IMR-90 (cell line): Measurements from ENCODE around the gene DMXL2. TPM values are rescaled to one million over a fixed set of nuclear protein-coding genes. Genes with fewer than 3 reads are reported as not detected.
A peak's percentile ranks its signal among the peaks of the same experiment; 100 is the strongest.

Experiments used
- ATAC-seq: fragments of 200-7000 bp; cut with Tn5 transposase; 2 replicates; pipeline ENCODE4 v1.9.1; 2020; ENCODE audit warnings: low read depth, mild to moderate bottlenecking, moderate library complexity
- BruUV-seq: library from RNA; stranded (reverse); fragments of 400-500 nt; replicated peaks from 2 replicates; lab custom pipeline; 2021; lab: Mats Ljungman, UMichigan
- CTCF ChIA-PET: fragments of 300-600 bp; formaldehyde crosslinking; extraction: SDS; loops from one replicate; lab custom pipeline; 2021; ENCODE audit warnings: antibody characterized with exemption; lab: Yijun Ruan, JAX
- POLR2A ChIA-PET: fragments of 300-600 bp; sonication (Branson Sonifier 250); formaldehyde crosslinking; loops from one replicate; lab custom pipeline; 2022; ENCODE audit warnings: antibody characterized with exemption; ENCODE audit not compliant: unreplicated experiment; lab: Charles Lee
- DNase-seq: peaks from one replicate; pipeline ENCODE4 v3.0.0; 2013
- H2AFZ ChIP-seq: replicated peaks from 2 replicates; pipeline ENCODE3; 2013; ENCODE audit warnings: low read length, mild to moderate bottlenecking; ENCODE audit not compliant: poor library complexity
- H2AK5ac ChIP-seq: 2 replicates; pipeline ENCODE4 v1.6.1; 2013; ENCODE audit warnings: low read depth, low read length, inconsistent platforms
- H2AK9ac ChIP-seq: replicated peaks from 2 replicates; pipeline ENCODE3; 2013; ENCODE audit warnings: mild to moderate bottlenecking, low read depth, low read length, moderate library complexity; ENCODE audit not compliant: poor library complexity
- H2BK120ac ChIP-seq: 2 replicates; pipeline ENCODE4 v1.6.1; 2013; ENCODE audit warnings: low read depth, low read length, inconsistent platforms
- H2BK15ac ChIP-seq: 3 replicates; pipeline ENCODE4 v1.6.1; 2013; ENCODE audit warnings: low read depth, low read length, inconsistent platforms
- H2BK20ac ChIP-seq: 2 replicates; pipeline ENCODE4 v1.6.1; 2013; ENCODE audit warnings: low read depth, mild to moderate bottlenecking, inconsistent platforms, low read length, moderate library complexity
- H2BK5ac ChIP-seq: 2 replicates; pipeline ENCODE4 v1.6.1; 2013; ENCODE audit warnings: mild to moderate bottlenecking, low read depth, low read length, inconsistent platforms; ENCODE audit not compliant: poor library complexity, severe bottlenecking
- H3K14ac ChIP-seq: replicated peaks from 2 replicates; pipeline ENCODE4 v1.6.1; 2013; ENCODE audit warnings: low read depth, low read length, inconsistent platforms
- H3K18ac ChIP-seq: 2 replicates; pipeline ENCODE4 v1.6.1; 2013; ENCODE audit warnings: low read depth, low read length, control low read depth
- H3K23ac ChIP-seq: 2 replicates; pipeline ENCODE4 v1.6.1; 2013; ENCODE audit warnings: low read depth, low read length, inconsistent platforms
- H3K27ac ChIP-seq: 2 replicates; pipeline ENCODE4 v1.5.1; 2013; ENCODE audit warnings: mild to moderate bottlenecking, control low read depth, low read length; ENCODE audit not compliant: insufficient read depth
- H3K27me3 ChIP-seq: 2 replicates; pipeline ENCODE4 v1.6.1; 2013; ENCODE audit warnings: low read length; ENCODE audit not compliant: control insufficient read depth, insufficient read depth
- H3K36me3 ChIP-seq: 2 replicates; pipeline ENCODE4 v1.6.1; 2013; ENCODE audit warnings: low read length, mixed read lengths; ENCODE audit not compliant: control insufficient read depth, insufficient read depth
- H3K4ac ChIP-seq: 2 replicates; pipeline ENCODE4 v1.6.1; 2013; ENCODE audit warnings: low read depth, low read length, inconsistent platforms
- H3K4me1 ChIP-seq: 2 replicates; pipeline ENCODE4 v1.6.1; 2013; ENCODE audit warnings: low read length, mixed read lengths; ENCODE audit not compliant: control insufficient read depth, insufficient read depth
- H3K4me2 ChIP-seq: 2 replicates; pipeline ENCODE4 v1.6.1; 2013; ENCODE audit warnings: low read depth, mild to moderate bottlenecking, control low read depth, low read length, moderate library complexity
- H3K4me3 ChIP-seq: 2 replicates; pipeline ENCODE4 v1.5.1; 2013; ENCODE audit warnings: low read depth, mild to moderate bottlenecking, control low read depth, low read length, moderate library complexity; ENCODE audit not compliant: insufficient read depth
- H3K56ac ChIP-seq: 2 replicates; pipeline ENCODE4 v1.6.1; 2013; ENCODE audit warnings: low read length, inconsistent platforms; ENCODE audit not compliant: insufficient read depth; ENCODE audit errors: extremely low read depth
- H3K79me1 ChIP-seq, 2 experiments: 2 replicates each; pipeline ENCODE4 v1.6.1; 2013; ENCODE audit warnings: low read length in 2 of 2, inconsistent platforms in 1 of 2, low read depth in 1 of 2
- H3K9ac ChIP-seq: 2 replicates; pipeline ENCODE4 v1.6.1; 2013; ENCODE audit warnings: low read depth, low read length, control low read depth
- H3K9me1 ChIP-seq: 2 replicates; pipeline ENCODE4 v1.6.1; 2013; ENCODE audit warnings: low read length, inconsistent platforms; ENCODE audit not compliant: insufficient read depth
- H3K9me3 ChIP-seq: 2 replicates; pipeline ENCODE4 v1.6.1; 2013; ENCODE audit warnings: low read length; ENCODE audit not compliant: control insufficient read depth, insufficient read depth
- H4K20me1 ChIP-seq: 2 replicates; pipeline ENCODE4 v1.6.1; 2013; ENCODE audit warnings: low read length, inconsistent platforms; ENCODE audit not compliant: insufficient read depth
- H4K5ac ChIP-seq: 2 replicates; pipeline ENCODE4 v1.6.1; 2013; ENCODE audit warnings: mild to moderate bottlenecking, low read depth, low read length, control low read depth
- H4K8ac ChIP-seq, 2 experiments: 2 replicates each; pipeline ENCODE4 v1.6.1; 2013; ENCODE audit warnings: low read depth in 2 of 2, low read length in 2 of 2, control low read depth in 1 of 2, inconsistent platforms in 1 of 2
- H4K91ac ChIP-seq: 2 replicates; pipeline ENCODE4 v1.6.1; 2013; ENCODE audit warnings: low read depth, low read length, inconsistent platforms; ENCODE audit not compliant: insufficient read depth
- BHLHE40 ChIP-seq: fragments of 150-350 bp; IDR thresholded peaks from 2 replicates; pipeline ENCODE4 v1.6.1; 2016; ENCODE audit warnings: mild to moderate bottlenecking, low read depth, low read length
- CEBPB ChIP-seq: IDR thresholded peaks from 2 replicates; pipeline ENCODE4 v1.6.1; 2012; ENCODE audit warnings: low read depth, low read length, improper control_type of control experiment
- CHD1 ChIP-seq: IDR thresholded peaks from 2 replicates; pipeline ENCODE4 v1.6.1; 2012; ENCODE audit warnings: low read depth, low read length, improper control_type of control experiment
- CTCF ChIP-seq: conservative IDR thresholded peaks from 2 replicates; pipeline ENCODE4 v1.5.1; 2012; ENCODE audit warnings: mild to moderate bottlenecking, low read depth, low read length, improper control_type of control experiment
- ELK1 ChIP-seq: fragments of 150-350 bp; IDR thresholded peaks from 2 replicates; pipeline ENCODE4 v1.6.1; 2016; ENCODE audit warnings: low read depth, mild to moderate bottlenecking, low read length, moderate library complexity, borderline replicate concordance
- FOS ChIP-seq: fragments of 150-350 bp; IDR thresholded peaks from 2 replicates; pipeline ENCODE4 v1.6.1; 2016; ENCODE audit warnings: low read depth, low read length
- MAFK ChIP-seq: IDR thresholded peaks from 2 replicates; pipeline ENCODE4 v1.6.1; 2012; ENCODE audit warnings: low read depth, low read length, improper control_type of control experiment
- MAZ ChIP-seq: IDR thresholded peaks from 2 replicates; pipeline ENCODE4 v1.6.1; 2012; ENCODE audit warnings: low read depth, mild to moderate bottlenecking, low read length, improper control_type of control experiment, moderate library complexity, borderline replicate concordance
- MXI1 ChIP-seq: IDR thresholded peaks from 2 replicates; pipeline ENCODE4 v1.6.1; 2012; ENCODE audit warnings: low read depth, mild to moderate bottlenecking, low read length, moderate library complexity, borderline replicate concordance
- NFE2L2 ChIP-seq: fragments of 150-350 bp; IDR thresholded peaks from 2 replicates; pipeline ENCODE4 v1.6.1; 2016; ENCODE audit warnings: low read depth, mild to moderate bottlenecking, low read length
- POLR2A ChIP-seq: IDR thresholded peaks from 2 replicates; pipeline ENCODE4 v1.6.1; 2012; ENCODE audit warnings: mild to moderate bottlenecking, low read depth, low read length
- RAD21 ChIP-seq: IDR thresholded peaks from 2 replicates; pipeline ENCODE4 v1.6.1; 2012; ENCODE audit warnings: low read length, improper control_type of control experiment
- RCOR1 ChIP-seq: IDR thresholded peaks from 2 replicates; pipeline ENCODE4 v1.6.1; 2012; ENCODE audit warnings: mild to moderate bottlenecking, low read length, improper control_type of control experiment; ENCODE audit not compliant: insufficient replicate concordance
- RFX5 ChIP-seq: IDR thresholded peaks from 2 replicates; pipeline ENCODE4 v1.8.0; 2012; ENCODE audit warnings: low read depth, mild to moderate bottlenecking, low read length, moderate library complexity
- SMC3 ChIP-seq: fragments of 150-350 bp; IDR thresholded peaks from 2 replicates; pipeline ENCODE4 v1.6.1; 2016; ENCODE audit warnings: low read depth, mild to moderate bottlenecking, antibody characterized with exemption, low read length, moderate library complexity
- USF2 ChIP-seq: fragments of 150-350 bp; IDR thresholded peaks from 2 replicates; pipeline ENCODE4 v1.6.1; 2017; ENCODE audit warnings: mild to moderate bottlenecking, antibody characterized with exemption, low read length, low read depth
- WGBS, 2 experiments: methylation state at CpG; one replicate each; pipeline versions ENCODE4 v1.1.5 to v1.1.7; 2013; ENCODE audit warnings: missing lambda C conversion rate in 2 of 2; ENCODE audit not compliant: insufficient read length in 1 of 2; ENCODE audit errors: extremely low coverage in 2 of 2; 5-methylcytosine and 5-hydroxymethylcytosine counted together
- dilution Hi-C: fragments of 300-500 bp; cut with HindIII; formaldehyde crosslinking; loops from one replicate; pipeline ENCODE4 v1.14.3; 2018; ENCODE audit warnings: low sequenced_read_pairs; ENCODE audit not compliant: unreplicated experiment
- in situ Hi-C: fragments of 300-500 bp; cut with MboI; formaldehyde crosslinking; loops from 3 replicates; pipeline ENCODE4 v1.14.3; 2019; ENCODE audit warnings: low sequenced_read_pairs, inconsistent platforms, mixed read lengths
- intact Hi-C: fragments of 100-400 bp; cut with micrococcal nuclease; formaldehyde crosslinking; loops from 2 replicates; pipeline ENCODE4 v1.10.0; 2022
- polyA plus RNA-seq, 3 experiments: library from polyadenylated mRNA; depleted of rRNA; stranded (reverse); fragments of >200 nt; gene quantifications; 2 replicates each; pipeline ENCODE4 v1.2.3, GENCODE V29; 2012; ENCODE audit warnings: low replicate concordance in 1 of 3
- total RNA-seq: library from RNA; depleted of rRNA; stranded (reverse); fragments of >200 nt; gene quantifications from 2 replicates; pipeline ENCODE4 v1.2.3, GENCODE V29; 2012

Gene DMXL2
- total and polyA plus RNA-seq, 2 of the 4 experiments (the other 2 are of a cell fraction) = 9.7 to 21.9 TPM

- 100% methylated on average over 1 of the region's 1 CpG; no CpG with 5 or more reads in 1 of the 2 experiments for WGBS, 2 experiments
- no peak overlapping the region for H3K56ac ChIP-seq
- CTCF ChIA-PET = interaction anchor here (0.6 kb wide), 1 partner anchor 15 kb away, joined by 5 read pairs; no protein-coding TSS in a partner anchor
Measured at GRCh38 chr15:51601801-51602200, 20.8 kb downstream of the DMXL2 start.

More at GRCh38 chr15:51601801-51602200, 20.8 kb downstream of the DMXL2 start:
- Histone ChIP-seq H3K9me1 (no peaks in the 10 kb centered on the region), H2AFZ (no peak overlapping the region), H3K4me3 (no peak overlapping the region), H3K14ac (no peak overlapping the region), H4K8ac (no peak overlapping the region), H3K79me1 (peaks cover 5 to 8% of the 10 kb centered on the region in 2 experiments), H2AK5ac (no peak overlapping the region), H3K27me3 (no peaks in the 10 kb centered on the region), H4K91ac (no peak overlapping the region), H4K5ac (no peak overlapping the region), H3K18ac (no peak overlapping the region), H2BK15ac (no peak overlapping the region), H3K23ac (no peak overlapping the region), H2BK5ac (no peak overlapping the region), H3K9me3 (no peaks in the 10 kb centered on the region), H2BK20ac (no peak overlapping the region), H3K4me2 (no peak overlapping the region), H3K9ac (no peak overlapping the region), H3K4me1 (peaks cover 6% of the 10 kb centered on the region), H4K20me1 (no peaks in the 10 kb centered on the region), H3K36me3 (no peaks in the 10 kb centered on the region), H3K27ac (no peak overlapping the region), H2AK9ac (no peak overlapping the region), H3K4ac (no peak overlapping the region), H2BK120ac (no peak overlapping the region)
- TF ChIP-seq SMC3 (no peak), MXI1 (no peak), RAD21 (no peak), MAFK (no peak), CTCF (no peak), RCOR1 (no peak), NFE2L2 (no peak), RFX5 (no peak), FOS (no peak), POLR2A (no peak), USF2 (no peak), MAZ (no peak), CHD1 (no peak), ELK1 (no peak), BHLHE40 (no peak), CEBPB (no peak)
- no TSS peak for BruUV-seq
- in situ Hi-C loops (no loop called here), intact Hi-C loops (no loop called here), dilution Hi-C loops (no loop called here)
- ATAC-seq (no peak), DNase-seq (peak; percentile 2)
- POLR2A ChIA-PET = no interaction called here
